D341Med (cell line): ENCODE measurements around the gene MTFP1.
"Not testable (repeated sequence)": the region's sequence is repeated elsewhere in the genome, so short reads cannot be mapped to it uniquely, and the experiment has no call there.

Experiments
- DNase-seq: peaks from one replicate; pipeline ENCODE4 v3.0.0; 2012; ENCODE audit warnings: low spot score

Gene MTFP1

GRCh38 chr22:30402028-30402765 lies 23.4 kb upstream of the MTFP1 start:
- DNase-seq = no peak

GRCh38 chr22:30402766-30403104 lies 22.8 kb upstream of the MTFP1 start:
- not testable (repeated sequence) for DNase-seq

GRCh38 chr22:30404307-30404706 lies 21.3 kb upstream of the MTFP1 start:
- DNase-seq = no peak

- no peak for DNase-seq
These were observed 19.8 kb upstream of the MTFP1 start for GRCh38 chr22:30405731-30406130.

- DNase-seq = peak; percentile 66
These were observed 19.2 kb upstream of the MTFP1 start for GRCh38 chr22:30406400-30406799.

GRCh38 chr22:30408388-30409102 lies 17.0 kb upstream of the MTFP1 start:
- DNase-seq = no peak

GRCh38 chr22:30411780-30412179 lies 13.8 kb upstream of the MTFP1 start:
- DNase-seq = no peak

- no peak for DNase-seq
These were observed 12.6 kb upstream of the MTFP1 start for GRCh38 chr22:30413001-30413400.

DNA sequence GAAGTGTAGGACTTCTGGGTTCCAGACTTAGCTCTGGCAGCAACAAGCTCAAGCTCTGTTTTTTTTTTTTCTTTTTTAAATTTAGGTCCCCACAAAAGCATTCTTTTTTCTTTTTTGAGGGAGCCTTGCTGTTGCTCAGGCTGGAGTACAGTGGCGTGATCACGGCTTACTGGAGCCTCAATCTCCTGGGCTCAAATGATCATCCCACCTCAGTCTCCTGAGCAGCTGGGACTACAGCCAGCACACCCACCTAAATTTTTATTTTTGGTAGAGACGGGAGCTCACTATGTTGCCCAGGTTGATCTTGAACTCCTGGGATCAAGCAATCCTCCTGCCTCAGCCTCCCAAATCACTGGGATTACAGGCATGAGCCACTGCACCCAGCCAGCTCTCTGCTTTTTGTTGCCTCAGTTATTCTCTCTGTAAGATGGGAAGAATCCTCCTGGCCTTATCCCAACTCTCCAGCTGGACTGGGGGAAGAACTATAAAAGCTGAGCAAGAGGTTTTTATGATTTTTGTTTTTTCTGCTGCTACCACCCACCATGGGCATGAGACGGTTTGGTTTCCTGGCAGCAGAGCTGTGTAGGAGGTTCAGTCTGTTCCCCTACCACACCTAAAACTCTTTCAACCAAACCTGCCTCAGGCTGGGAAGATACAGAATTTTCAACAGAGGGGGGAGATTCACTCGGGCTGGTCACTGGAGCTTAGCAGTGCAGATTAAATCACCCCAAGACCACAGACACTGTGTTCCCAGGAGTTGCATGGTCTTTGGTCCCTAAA lies 11.6 kb upstream of the MTFP1 start:
- no peak for DNase-seq

DNA sequence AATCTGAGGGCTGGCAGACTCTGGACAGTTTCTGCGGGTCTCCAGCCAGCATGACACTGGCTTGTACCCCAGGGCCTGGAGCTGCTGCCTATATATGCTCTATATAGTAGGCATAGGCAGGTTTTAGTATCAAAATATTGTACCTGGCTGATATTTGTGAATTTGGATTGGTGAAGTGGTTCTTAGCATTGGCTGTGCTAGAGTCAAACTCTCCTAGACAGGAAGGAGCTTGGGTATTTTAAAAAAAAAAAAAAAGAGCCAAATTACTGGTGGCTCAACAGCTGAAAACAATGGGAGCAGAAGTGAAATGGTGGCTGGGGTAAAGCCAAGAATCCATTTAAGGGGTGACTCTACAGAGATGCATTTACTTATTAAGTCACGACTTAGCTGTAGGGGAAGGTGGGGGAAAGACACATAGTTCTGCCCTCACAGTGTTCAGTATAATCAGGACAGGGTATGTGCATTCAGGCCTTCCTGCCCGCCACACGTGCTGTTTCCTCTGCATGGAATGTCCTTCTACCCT lies 11.0 kb upstream of the MTFP1 start:
- no peak for DNase-seq

- DNase-seq = no peak
These were observed 9.2 kb upstream of the MTFP1 start for GRCh38 chr22:30416403-30416802.

DNA sequence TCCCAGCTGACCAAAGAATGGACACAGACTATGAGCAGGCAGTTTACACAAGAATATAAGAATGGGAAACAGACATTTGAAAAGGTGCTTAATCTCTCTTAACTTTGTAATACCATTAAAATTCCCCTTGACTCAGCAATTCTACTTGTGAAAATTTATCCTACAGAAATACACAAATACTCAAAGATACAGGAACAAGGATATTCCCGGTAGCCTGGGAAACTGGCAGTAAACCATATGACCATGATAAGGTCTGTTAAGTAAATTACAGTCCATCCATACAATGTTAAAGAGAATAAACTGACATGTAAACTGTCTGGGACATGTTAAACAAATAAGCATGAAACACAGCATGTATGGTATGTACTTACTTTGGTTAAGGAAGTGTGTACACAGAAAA lies 8.7 kb upstream of the MTFP1 start:
- no peak for DNase-seq

GRCh38 chr22:30420347-30421125 lies 5.0 kb upstream of the MTFP1 start:
- DNase-seq = no peak

DNA sequence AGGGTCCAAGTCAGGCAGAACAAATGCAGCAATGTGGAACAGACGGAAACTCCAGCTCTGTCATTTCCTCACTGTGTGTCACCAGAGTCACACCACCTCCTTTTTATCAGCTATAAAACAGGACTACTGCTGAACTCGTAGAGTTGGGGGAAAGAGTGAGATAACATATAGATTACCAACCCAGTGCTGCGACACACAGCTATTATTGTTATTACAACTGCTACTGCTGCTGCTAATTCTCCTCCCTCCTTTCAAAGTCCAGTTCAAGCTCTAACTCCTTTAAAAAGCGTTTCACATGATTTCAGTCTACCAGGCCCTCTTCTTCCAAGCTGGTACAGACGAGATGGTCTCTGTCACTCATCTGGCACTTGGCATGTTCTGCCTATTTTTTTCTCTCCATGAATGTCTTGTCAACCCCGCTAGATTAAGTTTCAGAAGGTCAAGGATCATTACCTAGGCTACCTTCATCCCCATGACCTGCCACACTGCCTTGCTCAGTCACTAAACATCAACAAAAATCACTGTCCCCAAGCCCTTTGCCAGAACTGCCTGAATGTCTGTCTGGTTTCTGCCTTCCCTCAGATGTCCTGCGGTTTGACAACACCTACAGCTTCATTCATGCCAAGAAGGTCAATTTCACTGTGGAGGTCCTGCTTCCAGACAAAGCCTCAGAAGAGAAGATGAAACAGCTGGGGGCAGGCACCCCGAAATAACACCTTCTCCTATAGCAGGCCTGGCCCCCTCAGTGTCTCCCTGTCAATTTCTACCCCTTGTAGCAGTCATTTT lies 3.7 kb upstream of the MTFP1 start:
- DNase-seq = no peak

- DNase-seq = no peak
These were observed 2.9 kb upstream of the MTFP1 start for GRCh38 chr22:30422481-30423300.

- DNase-seq = no peak
These were observed 2.1 kb upstream of the MTFP1 start for GRCh38 chr22:30423301-30423958.

- peak; percentile 96 for DNase-seq
These were observed 1.5 kb upstream of the MTFP1 start for GRCh38 chr22:30423959-30424533.

DNA sequence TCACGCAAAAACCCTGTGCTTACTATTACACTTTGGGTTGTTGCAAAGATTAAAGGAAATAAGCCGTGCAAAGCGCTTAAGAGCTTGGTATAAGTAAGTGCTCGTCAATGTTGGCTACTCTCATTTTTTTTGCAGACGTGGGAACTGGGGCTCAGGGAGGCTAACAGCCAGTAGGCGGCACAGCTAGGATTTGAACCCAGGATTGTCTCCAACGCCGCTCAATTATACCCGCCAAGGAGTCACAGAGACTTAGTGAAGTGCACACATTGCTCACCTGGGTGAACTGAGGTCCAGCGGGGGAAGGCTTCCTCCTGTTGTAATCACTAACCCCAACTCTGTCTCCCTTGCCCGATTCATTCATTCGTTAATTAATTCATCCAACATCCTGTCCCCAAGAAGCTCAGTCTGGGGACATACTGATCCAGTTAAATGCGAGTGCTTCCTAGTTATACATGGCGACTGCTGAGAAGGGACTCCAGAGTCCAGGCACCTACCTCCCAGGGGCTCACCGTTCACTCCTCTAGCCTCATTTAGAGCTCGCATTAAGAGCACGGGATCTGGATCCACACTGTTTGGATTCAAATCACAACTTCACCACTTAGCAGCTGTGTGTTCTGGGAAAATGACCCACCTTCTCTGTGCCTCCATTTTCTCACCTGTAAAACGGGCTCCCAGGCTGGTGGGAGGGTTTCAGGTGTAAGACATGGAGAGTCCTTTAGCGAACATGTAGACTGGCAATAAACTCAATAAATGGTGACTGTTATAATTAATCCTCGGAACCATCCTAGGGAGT lies 838 bp upstream of the MTFP1 start:
- DNase-seq = no peak

DNA sequence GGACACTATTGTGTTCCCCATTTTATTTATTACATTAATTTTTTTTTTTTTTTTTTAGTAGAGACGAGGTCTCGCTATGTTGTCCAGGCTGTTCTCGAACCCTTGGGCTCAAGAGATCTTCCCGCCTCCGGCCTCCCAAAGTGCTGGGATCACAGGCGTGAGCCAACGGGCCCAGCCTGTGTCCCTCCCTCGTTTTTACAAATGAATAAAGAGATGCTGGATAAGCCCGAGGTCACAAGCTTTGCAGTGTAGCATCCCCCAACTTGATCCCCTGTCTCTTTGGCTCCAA lies 297 bp upstream of the MTFP1 start:
- DNase-seq = no peak
